ENCODE measurements around the gene SARM1.

SARM1 gene

GRCh38 chr17:28390984-28391383 lies 19.5 kb downstream of the SARM1 start:
- no peak for TF ChIP-seq Cebpa-rat (IDR thresholded peaks at IDR 0.05)
- H3K36me3 ChIP-seq = peaks cover 88% of the 10 kb centered on the region
- H3K27me3 ChIP-seq = peaks cover under 1% of the 10 kb centered on the region; the same call in 1 of the 2 replicates
- H3K4me3 ChIP-seq = no peak overlapping the region
- no peak overlapping the region for H3K27ac ChIP-seq
- H4K20me1 ChIP-seq = no peaks in the 10 kb centered on the region; the same call in 1 of the 2 replicates
- no peaks in the 10 kb centered on the region for H3K4me1 ChIP-seq
- H3K4me2 ChIP-seq = no peak overlapping the region
- no peaks in the 10 kb centered on the region for H3K9me3 ChIP-seq
- H3K9ac ChIP-seq = no peak overlapping the region

GRCh38 chr17:28391401-28391800 lies 19.9 kb downstream of the SARM1 start:
- no peaks in the 10 kb centered on the region for H3K27me3 ChIP-seq
- H4K20me1 ChIP-seq = no peaks in the 10 kb centered on the region; the same call in 1 of the 2 replicates
- H3K9ac ChIP-seq = no peak overlapping the region
- TF ChIP-seq Cebpa-rat (IDR thresholded peaks at IDR 0.05) = no peak
- no peak overlapping the region for H3K27ac ChIP-seq
- peaks cover 92% of the 10 kb centered on the region for H3K36me3 ChIP-seq
- H3K4me1 ChIP-seq = no peaks in the 10 kb centered on the region
- H3K4me3 ChIP-seq = no peak overlapping the region
- H3K9me3 ChIP-seq = no peaks in the 10 kb centered on the region
- H3K4me2 ChIP-seq = no peak overlapping the region

GRCh38 chr17:28392491-28392890 lies 21.0 kb downstream of the SARM1 start:
- H3K4me3 ChIP-seq = no peak overlapping the region
- peaks cover under 1% of the 10 kb centered on the region; the same call in 1 of the 2 replicates for H3K4me1 ChIP-seq
- TF ChIP-seq Cebpa-rat (IDR thresholded peaks at IDR 0.05) = no peak
- no peak overlapping the region for H3K9ac ChIP-seq
- no peak overlapping the region for H3K27ac ChIP-seq
- no peak overlapping the region for H3K4me2 ChIP-seq
- no peaks in the 10 kb centered on the region for H3K9me3 ChIP-seq
- no peaks in the 10 kb centered on the region; the same call in 1 of the 2 replicates for H4K20me1 ChIP-seq
- peaks cover 100% of the 10 kb centered on the region for H3K36me3 ChIP-seq
- no peaks in the 10 kb centered on the region for H3K27me3 ChIP-seq

- Histone ChIP-seq H3K9me3 (no peaks in the 10 kb centered on the region), H3K9ac (no peak overlapping the region), H3K36me3 (peaks cover 92% of the 10 kb centered on the region), H3K4me3 (no peak overlapping the region), H4K20me1 (no peaks in the 10 kb centered on the region), H3K4me2 (no peak overlapping the region), H3K27ac (no peak overlapping the region), H3K4me1 (peaks cover 18% of the 10 kb centered on the region), H3K27me3 (no peaks in the 10 kb centered on the region)
- TF ChIP-seq Cebpa-rat (IDR thresholded peaks at IDR 0.05) = no peak
These were observed 23.0 kb downstream of the SARM1 start for GRCh38 chr17:28394337-28395116.

GRCh38 chr17:28395426-28395825 lies 23.9 kb downstream of the SARM1 start:
- TF ChIP-seq Cebpa-rat (IDR thresholded peaks at IDR 0.05) = no peak
- Histone ChIP-seq H4K20me1 (no peaks in the 10 kb centered on the region), H3K27me3 (no peaks in the 10 kb centered on the region), H3K9ac (no peak overlapping the region), H3K36me3 (peaks cover 92% of the 10 kb centered on the region), H3K27ac (no peak overlapping the region), H3K4me1 (peaks cover 18% of the 10 kb centered on the region), H3K4me3 (no peak overlapping the region), H3K9me3 (no peaks in the 10 kb centered on the region), H3K4me2 (no peak overlapping the region)

GRCh38 chr17:28395968-28396367 lies 24.5 kb downstream of the SARM1 start:
- no peak overlapping the region for H3K27ac ChIP-seq
- H3K4me2 ChIP-seq = no peak overlapping the region
- peaks cover 89% of the 10 kb centered on the region for H3K36me3 ChIP-seq
- H3K4me1 ChIP-seq = peaks cover 18% of the 10 kb centered on the region
- no peak overlapping the region for H3K9ac ChIP-seq
- H3K4me3 ChIP-seq = no peak overlapping the region
- TF ChIP-seq Cebpa-rat (IDR thresholded peaks at IDR 0.05) = no peak
- H4K20me1 ChIP-seq = no peaks in the 10 kb centered on the region
- H3K9me3 ChIP-seq = no peaks in the 10 kb centered on the region
- H3K27me3 ChIP-seq = no peaks in the 10 kb centered on the region

GRCh38 chr17:28396635-28397239 lies 25.2 kb downstream of the SARM1 start:
- Histone ChIP-seq H3K9ac (no peak overlapping the region), H3K27me3 (no peaks in the 10 kb centered on the region), H3K27ac (no peak overlapping the region), H4K20me1 (no peaks in the 10 kb centered on the region), H3K36me3 (peaks cover 81% of the 10 kb centered on the region), H3K4me2 (no peak overlapping the region), H3K4me1 (peaks cover 18% of the 10 kb centered on the region), H3K9me3 (no peaks in the 10 kb centered on the region), H3K4me3 (no peak overlapping the region)
- TF ChIP-seq Cebpa-rat (IDR thresholded peaks at IDR 0.05) = no peak

GRCh38 chr17:28397275-28397674 lies 25.8 kb downstream of the SARM1 start:
- peaks cover 76% of the 10 kb centered on the region for H3K36me3 ChIP-seq
- H3K4me1 ChIP-seq = peaks cover 18% of the 10 kb centered on the region
- H3K4me3 ChIP-seq = no peak overlapping the region
- no peaks in the 10 kb centered on the region for H4K20me1 ChIP-seq
- H3K27me3 ChIP-seq = no peaks in the 10 kb centered on the region
- no peaks in the 10 kb centered on the region for H3K9me3 ChIP-seq
- no peak overlapping the region for H3K4me2 ChIP-seq
- no peak for TF ChIP-seq Cebpa-rat (IDR thresholded peaks at IDR 0.05)
- no peak overlapping the region for H3K9ac ChIP-seq
- no peak overlapping the region for H3K27ac ChIP-seq

GRCh38 chr17:28397687-28398279 lies 26.3 kb downstream of the SARM1 start:
- H3K36me3 ChIP-seq = peaks cover 71% of the 10 kb centered on the region
- H4K20me1 ChIP-seq = no peaks in the 10 kb centered on the region
- no peak overlapping the region for H3K4me3 ChIP-seq
- H3K4me2 ChIP-seq = peak overlapping the region; percentile 65
- H3K9ac ChIP-seq = peak overlapping the region; percentile 64
- no peaks in the 10 kb centered on the region for H3K27me3 ChIP-seq
- no peaks in the 10 kb centered on the region for H3K9me3 ChIP-seq
- H3K4me1 ChIP-seq = peaks cover 18% of the 10 kb centered on the region
- peak overlapping the region; percentile 64 for H3K27ac ChIP-seq
- TF ChIP-seq Cebpa-rat (IDR thresholded peaks at IDR 0.05) = no peak

All from BLaER1 (cell line).